Ishikawa (cell line): Measurements from ENCODE around the gene DEFB132.

Source experiments
- CEBPB ChIP-seq: IDR thresholded peaks from 2 replicates; pipeline ENCODE4 v1.6.1; 2012
- CREB1 ChIP-seq: IDR thresholded peaks from 2 replicates; pipeline ENCODE4 v1.6.1; 2012; ENCODE audit warnings: low read depth
- EGR1 ChIP-seq: IDR thresholded peaks from 2 replicates; pipeline ENCODE4 v1.6.1; 2012
- EP300 ChIP-seq: IDR thresholded peaks from 2 replicates; pipeline ENCODE4 v1.6.1; 2012; ENCODE audit warnings: borderline replicate concordance
- FOXM1 ChIP-seq: IDR thresholded peaks from 2 replicates; pipeline ENCODE4 v1.6.1; 2012; ENCODE audit warnings: low read depth, borderline replicate concordance
- NFIC ChIP-seq: IDR thresholded peaks from 2 replicates; pipeline ENCODE4 v1.6.1; 2012
- RAD21 ChIP-seq: IDR thresholded peaks from 2 replicates; pipeline ENCODE4 v1.6.1; 2012; ENCODE audit warnings: low read depth
- TAF1 ChIP-seq: IDR thresholded peaks from 2 replicates; pipeline ENCODE4 v1.6.1; 2012; ENCODE audit warnings: low read depth, mild to moderate bottlenecking
- TCF12 ChIP-seq: IDR thresholded peaks from 2 replicates; pipeline ENCODE4 v1.6.1; 2012; ENCODE audit warnings: low read depth
- TEAD4 ChIP-seq: IDR thresholded peaks from 2 replicates; pipeline ENCODE4 v1.6.1; 2012
- YY1 ChIP-seq: IDR thresholded peaks from 2 replicates; pipeline ENCODE4 v1.6.1; 2012; ENCODE audit warnings: low read depth
- ZBTB7A ChIP-seq: IDR thresholded peaks from 2 replicates; pipeline ENCODE4 v1.6.1; 2012; ENCODE audit warnings: low read depth
- TF ChIP-seq, protein P1 (sequence below): IDR thresholded peaks from 2 replicates; pipeline ENCODE4 v1.6.1; 2012; ENCODE audit warnings: low read depth, mild to moderate bottlenecking
- TF ChIP-seq, protein P2 (sequence below): IDR thresholded peaks from 2 replicates; pipeline ENCODE4 v1.6.1; 2012
- TF ChIP-seq, protein P3 (sequence below): IDR thresholded peaks from 2 replicates; pipeline ENCODE4 v1.6.1; 2012

Gene DEFB132

DNA sequence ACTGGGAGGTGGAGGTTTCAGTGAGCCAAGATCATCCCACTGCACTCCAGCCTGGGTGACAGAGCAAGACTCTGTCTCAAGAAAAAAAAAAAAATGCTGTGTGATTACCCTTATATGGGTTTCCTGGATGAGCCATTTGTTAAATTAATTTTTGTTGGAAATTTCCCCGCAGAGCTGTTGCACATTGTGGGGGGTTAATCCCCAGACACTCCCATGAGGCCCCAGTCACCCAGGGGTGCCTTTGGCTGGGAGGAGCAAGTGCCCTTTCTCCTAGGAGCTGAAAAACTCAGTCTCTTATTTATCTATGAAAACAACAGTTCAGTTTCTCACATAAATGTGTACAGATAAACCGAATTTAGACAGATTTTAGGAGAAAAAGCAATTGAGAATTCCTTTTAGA, 4.7 kb upstream of the DEFB132 start:
- TF ChIP-seq, protein P1, sequence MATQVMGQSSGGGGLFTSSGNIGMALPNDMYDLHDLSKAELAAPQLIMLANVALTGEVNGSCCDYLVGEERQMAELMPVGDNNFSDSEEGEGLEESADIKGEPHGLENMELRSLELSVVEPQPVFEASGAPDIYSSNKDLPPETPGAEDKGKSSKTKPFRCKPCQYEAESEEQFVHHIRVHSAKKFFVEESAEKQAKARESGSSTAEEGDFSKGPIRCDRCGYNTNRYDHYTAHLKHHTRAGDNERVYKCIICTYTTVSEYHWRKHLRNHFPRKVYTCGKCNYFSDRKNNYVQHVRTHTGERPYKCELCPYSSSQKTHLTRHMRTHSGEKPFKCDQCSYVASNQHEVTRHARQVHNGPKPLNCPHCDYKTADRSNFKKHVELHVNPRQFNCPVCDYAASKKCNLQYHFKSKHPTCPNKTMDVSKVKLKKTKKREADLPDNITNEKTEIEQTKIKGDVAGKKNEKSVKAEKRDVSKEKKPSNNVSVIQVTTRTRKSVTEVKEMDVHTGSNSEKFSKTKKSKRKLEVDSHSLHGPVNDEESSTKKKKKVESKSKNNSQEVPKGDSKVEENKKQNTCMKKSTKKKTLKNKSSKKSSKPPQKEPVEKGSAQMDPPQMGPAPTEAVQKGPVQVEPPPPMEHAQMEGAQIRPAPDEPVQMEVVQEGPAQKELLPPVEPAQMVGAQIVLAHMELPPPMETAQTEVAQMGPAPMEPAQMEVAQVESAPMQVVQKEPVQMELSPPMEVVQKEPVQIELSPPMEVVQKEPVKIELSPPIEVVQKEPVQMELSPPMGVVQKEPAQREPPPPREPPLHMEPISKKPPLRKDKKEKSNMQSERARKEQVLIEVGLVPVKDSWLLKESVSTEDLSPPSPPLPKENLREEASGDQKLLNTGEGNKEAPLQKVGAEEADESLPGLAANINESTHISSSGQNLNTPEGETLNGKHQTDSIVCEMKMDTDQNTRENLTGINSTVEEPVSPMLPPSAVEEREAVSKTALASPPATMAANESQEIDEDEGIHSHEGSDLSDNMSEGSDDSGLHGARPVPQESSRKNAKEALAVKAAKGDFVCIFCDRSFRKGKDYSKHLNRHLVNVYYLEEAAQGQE = no peak
- TF ChIP-seq, protein P2, sequence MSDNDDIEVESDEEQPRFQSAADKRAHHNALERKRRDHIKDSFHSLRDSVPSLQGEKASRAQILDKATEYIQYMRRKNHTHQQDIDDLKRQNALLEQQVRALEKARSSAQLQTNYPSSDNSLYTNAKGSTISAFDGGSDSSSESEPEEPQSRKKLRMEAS = no peak
- TF ChIP-seq CREB1 (no peak), YY1 (no peak), TAF1 (no peak), FOXM1 (no peak)

DNA sequence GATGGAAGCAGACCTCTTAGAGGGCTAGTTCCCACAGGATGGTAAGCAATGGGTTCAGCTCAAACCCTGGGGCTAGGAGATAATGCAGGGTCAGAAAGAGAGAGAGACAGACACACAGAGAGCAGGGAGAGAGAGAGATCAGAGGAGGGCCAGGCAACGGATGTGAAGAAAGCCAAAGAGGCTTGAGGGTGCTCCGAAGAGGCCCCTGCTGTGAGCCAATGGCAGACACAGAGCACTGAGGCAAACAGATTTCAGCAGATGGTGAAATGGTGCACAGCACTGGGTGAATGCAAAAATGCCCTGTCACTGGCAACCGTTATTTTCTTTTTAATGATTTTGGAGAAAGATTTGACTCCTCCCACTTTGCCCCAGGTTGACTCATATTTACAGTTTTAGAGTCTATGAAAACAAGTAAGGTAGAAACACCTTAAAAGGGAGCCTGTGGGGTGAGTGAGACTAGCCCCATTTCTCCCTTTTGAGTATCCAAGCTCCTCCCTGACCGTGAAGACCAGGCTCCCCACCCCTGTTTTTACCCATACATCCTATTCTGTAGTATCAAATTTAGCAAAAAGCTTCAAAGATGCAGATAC, 840 bp downstream of the DEFB132 start:
- TF ChIP-seq, protein P2 = no peak

DNA sequence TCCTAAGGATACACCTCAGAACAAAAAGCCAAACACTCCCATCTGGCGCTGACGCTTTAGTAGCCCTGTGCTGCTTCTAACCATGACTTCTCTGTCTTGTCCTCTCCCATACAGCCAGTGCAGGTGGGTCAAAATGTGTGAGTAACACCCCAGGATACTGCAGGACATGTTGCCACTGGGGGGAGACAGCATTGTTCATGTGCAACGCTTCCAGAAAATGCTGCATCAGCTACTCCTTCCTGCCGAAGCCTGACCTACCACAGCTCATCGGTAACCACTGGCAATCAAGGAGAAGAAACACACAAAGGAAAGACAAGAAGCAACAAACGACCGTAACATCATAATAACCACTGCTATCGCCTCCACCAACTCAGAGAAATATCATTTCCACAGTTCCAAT, 1.4 kb downstream of the DEFB132 start:
- no peak for TF ChIP-seq TAF1
- no peak for TF ChIP-seq ZBTB7A
- no peak for TF ChIP-seq TEAD4
- TF ChIP-seq EGR1 = no peak
- peak; percentile 18; the same call in 1 of the 2 replicates for TF ChIP-seq RAD21
- no peak for TF ChIP-seq FOXM1

DNA sequence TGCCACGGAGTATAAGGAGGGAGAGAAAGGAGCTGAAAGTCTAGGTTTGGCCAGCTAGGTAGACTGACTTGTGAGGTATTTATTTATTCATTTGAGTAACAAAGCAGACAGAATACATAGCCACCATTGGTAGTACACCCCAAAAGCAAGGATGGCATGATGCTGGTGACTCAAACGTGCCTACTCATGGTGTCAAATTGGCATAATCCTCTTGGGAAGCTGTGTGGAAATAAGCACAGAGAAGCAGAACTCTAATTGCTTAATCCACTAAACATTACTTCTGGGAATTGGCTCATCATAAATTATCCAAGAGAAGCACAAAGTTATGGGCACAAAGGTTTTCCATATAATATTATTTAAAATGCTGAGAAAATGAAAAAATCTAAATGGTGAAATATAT, 2.5 kb downstream of the DEFB132 start:
- TF ChIP-seq, protein P3, sequence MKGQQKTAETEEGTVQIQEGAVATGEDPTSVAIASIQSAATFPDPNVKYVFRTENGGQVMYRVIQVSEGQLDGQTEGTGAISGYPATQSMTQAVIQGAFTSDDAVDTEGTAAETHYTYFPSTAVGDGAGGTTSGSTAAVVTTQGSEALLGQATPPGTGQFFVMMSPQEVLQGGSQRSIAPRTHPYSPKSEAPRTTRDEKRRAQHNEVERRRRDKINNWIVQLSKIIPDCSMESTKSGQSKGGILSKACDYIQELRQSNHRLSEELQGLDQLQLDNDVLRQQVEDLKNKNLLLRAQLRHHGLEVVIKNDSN = no peak
- TF ChIP-seq ZBTB7A = no peak
- TF ChIP-seq YY1 = no peak
- TF ChIP-seq, protein P2 = no peak
- TF ChIP-seq TCF12 = no peak
- TF ChIP-seq EGR1 = no peak
- no peak for TF ChIP-seq FOXM1
- TF ChIP-seq NFIC = no peak

DNA sequence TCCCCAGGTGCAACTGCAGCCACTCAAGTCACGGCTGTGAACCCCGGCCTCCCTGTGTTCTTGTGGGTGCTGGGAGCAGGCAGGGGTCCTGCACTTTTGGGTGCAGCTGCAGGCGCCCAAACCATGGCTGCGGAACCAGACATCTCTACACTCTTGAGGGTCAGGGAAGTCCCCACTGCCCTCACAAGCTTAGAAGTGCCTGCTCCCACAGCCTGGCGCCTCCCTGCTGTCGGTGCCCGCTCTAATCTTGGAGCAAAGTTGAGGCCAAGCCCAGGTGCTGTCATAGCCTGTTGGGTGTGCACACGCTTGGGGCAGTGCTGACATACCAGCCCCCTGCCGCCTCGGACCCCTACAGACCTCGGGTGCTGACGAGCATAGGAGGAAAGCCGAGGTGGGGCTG, 6.2 kb downstream of the DEFB132 start:
- TF ChIP-seq TAF1 (no peak), EGR1 (no peak), CEBPB (no peak), YY1 (no peak), NFIC (no peak), TCF12 (no peak), FOXM1 (no peak), EP300 (no peak), CREB1 (no peak), TEAD4 (no peak), RAD21 (no peak)
- TF ChIP-seq, protein P3 = no peak
- TF ChIP-seq, protein P2 = no peak
- TF ChIP-seq, protein P1 = no peak

DNA sequence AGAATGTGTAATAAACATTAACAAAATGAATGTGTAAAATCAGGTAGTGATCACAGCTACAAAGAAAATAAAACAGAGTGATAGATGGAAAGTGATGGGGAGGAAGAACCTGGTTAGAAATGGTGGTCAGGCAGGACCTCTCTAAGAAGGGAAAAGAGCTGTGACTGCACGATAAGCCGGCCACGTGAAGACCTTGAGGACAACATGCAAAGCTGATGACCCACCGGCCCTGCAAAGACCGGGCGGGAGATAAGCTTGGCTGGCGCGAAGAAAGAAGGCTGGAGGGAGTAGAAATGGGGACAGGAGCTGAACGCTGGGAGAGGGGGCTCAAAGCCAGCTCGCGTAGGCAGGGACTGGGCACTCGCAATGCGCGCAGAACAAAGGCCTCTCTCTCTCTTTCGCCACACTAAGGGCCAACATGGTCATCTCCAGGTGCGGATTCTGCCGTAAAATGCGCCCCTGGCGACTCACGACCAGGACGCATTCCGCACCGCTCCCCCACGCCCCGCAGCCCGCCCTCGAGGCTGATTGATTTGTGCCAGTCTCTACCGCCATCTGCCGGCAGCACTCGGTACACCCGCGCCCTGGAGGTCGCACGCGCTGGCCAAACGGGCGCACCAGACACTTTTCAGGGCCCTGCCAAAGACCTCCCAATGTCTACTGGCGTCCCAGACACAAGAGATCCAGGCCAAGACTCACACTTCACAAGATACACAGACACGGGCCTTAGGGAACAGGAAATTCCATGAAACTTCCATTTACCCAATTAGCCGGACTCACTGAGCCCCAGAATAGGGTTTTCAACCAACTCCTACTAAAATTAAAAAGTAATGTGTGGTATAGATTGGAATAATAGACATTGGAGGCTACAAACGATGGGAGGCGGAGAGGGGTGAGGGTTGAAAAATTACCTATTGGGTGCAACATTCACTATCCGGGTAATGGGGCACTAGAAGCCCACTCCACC, 9.4 kb downstream of the DEFB132 start:
- TF ChIP-seq, protein P2 = peak; percentile 75
- peak; percentile 66; the same call in 1 of the 2 replicates for TF ChIP-seq TEAD4
- no peak for TF ChIP-seq EP300
- TF ChIP-seq RAD21 = peak; percentile 88
- peak; percentile 75 for TF ChIP-seq ZBTB7A
